Measurements from ENCODE around the gene SWT1.

Gene SWT1

DNA sequence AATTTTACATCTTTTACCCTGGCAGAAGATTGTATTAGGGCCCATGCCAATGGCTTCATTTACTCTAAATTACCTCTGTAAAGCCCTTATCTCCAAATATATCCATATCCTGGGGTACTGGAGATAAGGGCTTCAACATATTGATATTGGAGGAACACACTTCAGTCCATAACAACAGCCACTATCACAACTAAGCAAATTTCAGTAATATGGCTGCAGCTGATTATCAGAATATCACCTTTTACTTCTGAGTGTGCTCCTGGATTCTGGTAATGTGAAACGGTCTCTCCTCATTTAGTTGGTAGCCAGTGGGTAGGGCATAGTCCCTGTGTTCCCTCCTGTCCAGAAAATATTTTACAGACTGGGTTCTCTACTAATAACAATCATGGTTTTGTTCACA is 106.8 kb downstream of the SWT1 start:
- H3K27me3 ChIP-seq (ENCODE audit: low read depth) = no peaks in the 10 kb centered on the region
- H3K36me3 ChIP-seq (replicated peaks) = no peaks in the 10 kb centered on the region
- H3K9me3 ChIP-seq = no peaks in the 10 kb centered on the region
- no peak overlapping the region for H3K4me3 ChIP-seq
- peaks cover 3% of the 10 kb centered on the region; the same call in 1 of the 2 replicates for H3K4me1 ChIP-seq
- DNase-seq (ENCODE audit: low spot score in 2 of 2) = no peak
- in situ Hi-C loops (cut with MboI; ENCODE audit: low sequenced_read_pairs) = no loop called here

DNA sequence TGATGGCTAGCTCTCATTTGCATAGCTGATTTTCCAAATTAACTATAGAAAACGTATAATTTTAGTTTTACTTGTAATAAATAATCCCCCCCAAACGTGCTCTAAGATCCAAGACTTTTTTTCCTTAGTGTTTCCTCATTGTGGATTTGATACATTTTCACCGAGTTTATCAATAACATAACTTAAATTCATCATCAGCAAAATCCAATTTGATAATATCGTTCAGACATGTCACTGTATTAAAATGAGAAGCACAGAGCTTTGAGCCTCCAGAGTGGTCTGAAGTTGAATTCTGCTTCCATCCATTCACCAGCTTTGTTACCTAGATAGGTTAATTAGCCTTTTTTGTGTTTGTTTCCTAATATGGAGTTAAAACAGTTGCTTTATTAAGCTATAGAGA is 108.3 kb downstream of the SWT1 start:
- in situ Hi-C loops (cut with MboI; ENCODE audit: low sequenced_read_pairs) = no loop called here
- Histone ChIP-seq H3K4me3 (no peak overlapping the region), H3K4me1 (peaks cover 3% of the 10 kb centered on the region; the same call in 1 of the 2 replicates), H3K27me3 (ENCODE audit: low read depth) (no peaks in the 10 kb centered on the region), H3K9me3 (no peaks in the 10 kb centered on the region), H3K36me3 (replicated peaks) (no peaks in the 10 kb centered on the region)
- no peak for DNase-seq (ENCODE audit: low spot score in 2 of 2)

DNA sequence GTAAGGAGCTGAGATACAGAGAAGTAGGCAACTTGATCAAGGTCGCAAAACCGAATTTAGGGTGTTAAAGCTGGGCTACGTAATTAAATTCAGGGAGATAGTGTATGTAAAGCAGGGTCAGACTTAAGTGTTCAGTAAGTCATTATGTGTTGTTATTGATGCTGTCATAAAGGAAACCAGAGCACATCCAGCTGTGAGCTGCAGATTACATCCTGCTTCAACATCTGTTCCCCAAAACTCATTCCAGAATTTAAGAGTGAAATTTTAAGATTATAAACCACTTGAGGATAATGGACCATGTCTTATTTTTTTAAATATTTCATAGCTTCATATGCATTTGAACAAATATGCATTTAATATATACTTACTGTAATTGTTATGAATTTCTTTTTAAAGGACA is 110.3 kb downstream of the SWT1 start:
- Histone ChIP-seq H3K9me3 (no peaks in the 10 kb centered on the region), H3K27me3 (ENCODE audit: low read depth) (no peaks in the 10 kb centered on the region), H3K4me1 (peaks cover 3% of the 10 kb centered on the region; the same call in 1 of the 2 replicates), H3K4me3 (no peak overlapping the region), H3K36me3 (replicated peaks) (no peaks in the 10 kb centered on the region)
- DNase-seq (ENCODE audit: low spot score in 2 of 2) = no peak
- in situ Hi-C loops (cut with MboI; ENCODE audit: low sequenced_read_pairs) = no loop called here

DNA sequence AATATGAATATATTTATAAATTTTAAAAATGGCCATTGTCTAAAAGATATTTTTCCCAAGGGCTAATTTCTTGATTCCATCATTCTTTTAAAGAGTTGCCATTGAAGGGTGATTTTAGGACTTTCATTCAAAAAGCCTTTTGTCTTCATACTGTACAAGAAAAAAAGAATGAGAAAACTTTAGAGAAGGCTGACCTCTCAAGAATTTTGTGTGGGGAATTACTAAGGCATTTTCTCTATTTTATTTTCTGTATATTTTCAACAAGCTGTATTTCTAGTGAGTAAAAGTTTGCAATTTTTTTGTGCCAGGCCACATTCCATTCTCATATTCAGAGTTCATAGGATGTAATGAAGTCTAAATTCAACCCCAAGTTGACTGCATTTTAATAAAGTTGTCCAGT is 110.7 kb downstream of the SWT1 start:
- Histone ChIP-seq H3K9me3 (no peaks in the 10 kb centered on the region), H3K4me1 (peaks cover 3% of the 10 kb centered on the region; the same call in 1 of the 2 replicates), H3K36me3 (replicated peaks) (no peaks in the 10 kb centered on the region), H3K4me3 (no peak overlapping the region), H3K27me3 (ENCODE audit: low read depth) (no peaks in the 10 kb centered on the region)
- DNase-seq (ENCODE audit: low spot score in 2 of 2) = no peak
- in situ Hi-C loops (cut with MboI; ENCODE audit: low sequenced_read_pairs) = no loop called here

DNA sequence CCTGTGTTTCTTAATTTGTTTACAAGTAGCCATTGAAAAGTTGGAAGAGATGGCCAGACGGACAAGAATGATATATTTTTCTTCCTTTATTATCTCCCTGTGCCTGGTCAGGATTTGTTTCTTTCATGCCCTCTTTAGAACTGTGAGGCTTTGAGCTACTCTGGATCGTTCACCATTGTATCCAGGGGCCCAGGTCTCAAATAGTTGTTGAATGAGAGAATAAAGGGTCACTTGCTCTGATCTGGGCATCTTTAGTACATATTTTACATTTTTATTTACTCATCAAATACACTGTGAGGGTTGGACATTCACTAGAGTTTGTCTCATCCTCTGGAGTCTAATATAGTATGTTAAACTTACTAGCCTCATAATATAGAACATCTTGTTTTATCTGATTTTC is 111.4 kb downstream of the SWT1 start:
- Histone ChIP-seq H3K4me1 (peaks cover 3% of the 10 kb centered on the region; the same call in 1 of the 2 replicates), H3K27me3 (ENCODE audit: low read depth) (no peaks in the 10 kb centered on the region), H3K36me3 (replicated peaks) (no peaks in the 10 kb centered on the region), H3K4me3 (no peak overlapping the region), H3K9me3 (no peaks in the 10 kb centered on the region)
- in situ Hi-C loops (cut with MboI; ENCODE audit: low sequenced_read_pairs) = no loop called here
- no peak for DNase-seq (ENCODE audit: low spot score in 2 of 2)

DNA sequence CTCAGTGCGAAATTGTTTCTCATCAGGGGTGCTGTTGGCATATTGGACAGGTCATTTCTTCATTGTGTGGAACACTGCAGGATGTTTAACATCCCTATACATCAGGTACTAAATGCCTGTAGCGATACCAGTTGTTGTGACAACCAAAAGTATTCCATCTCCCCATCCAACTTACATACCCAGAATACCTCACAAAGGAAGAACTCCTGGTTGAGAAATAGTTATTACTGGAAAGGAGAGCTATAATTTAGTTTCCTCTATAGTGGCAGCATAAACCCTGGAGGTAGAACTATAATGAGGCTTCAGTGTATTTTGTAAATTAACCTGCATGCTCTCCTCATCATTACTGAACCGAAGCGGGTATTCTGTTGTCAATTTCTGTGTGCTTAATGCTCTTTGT is 115.0 kb downstream of the SWT1 start:
- in situ Hi-C loops (cut with MboI; ENCODE audit: low sequenced_read_pairs) = no loop called here
- DNase-seq (ENCODE audit: low spot score in 2 of 2) = no peak
- H3K36me3 ChIP-seq (replicated peaks) = no peaks in the 10 kb centered on the region
- H3K27me3 ChIP-seq (ENCODE audit: low read depth) = no peaks in the 10 kb centered on the region
- no peak overlapping the region for H3K4me3 ChIP-seq
- H3K4me1 ChIP-seq = no peaks in the 10 kb centered on the region
- no peaks in the 10 kb centered on the region for H3K9me3 ChIP-seq

DNA sequence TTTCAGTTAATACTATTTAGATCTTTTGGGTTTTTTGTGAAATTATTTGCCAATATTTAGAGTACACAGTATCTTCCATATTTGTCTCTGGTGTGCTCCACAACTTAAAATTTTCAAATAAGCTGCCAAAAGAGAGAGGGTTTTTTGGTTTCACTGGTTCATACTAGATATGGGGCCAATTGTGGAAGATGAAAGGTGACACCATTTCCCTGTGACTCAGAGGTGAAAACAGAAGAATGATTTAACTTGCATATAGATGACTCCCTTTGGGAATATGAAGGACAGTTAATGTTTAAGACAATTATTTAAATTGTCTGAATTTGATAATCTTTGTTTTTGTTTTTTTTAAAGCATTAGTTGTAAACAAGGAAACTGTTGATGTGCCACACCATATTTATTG is 122.6 kb downstream of the SWT1 start:
- DNase-seq (ENCODE audit: low spot score in 2 of 2) = no peak
- H3K27me3 ChIP-seq (ENCODE audit: low read depth) = no peaks in the 10 kb centered on the region
- H3K9me3 ChIP-seq = no peaks in the 10 kb centered on the region
- H3K4me3 ChIP-seq = no peak overlapping the region
- no peaks in the 10 kb centered on the region for H3K4me1 ChIP-seq
- no peaks in the 10 kb centered on the region for H3K36me3 ChIP-seq (replicated peaks)
- in situ Hi-C loops (cut with MboI; ENCODE audit: low sequenced_read_pairs) = no loop called here

DNA sequence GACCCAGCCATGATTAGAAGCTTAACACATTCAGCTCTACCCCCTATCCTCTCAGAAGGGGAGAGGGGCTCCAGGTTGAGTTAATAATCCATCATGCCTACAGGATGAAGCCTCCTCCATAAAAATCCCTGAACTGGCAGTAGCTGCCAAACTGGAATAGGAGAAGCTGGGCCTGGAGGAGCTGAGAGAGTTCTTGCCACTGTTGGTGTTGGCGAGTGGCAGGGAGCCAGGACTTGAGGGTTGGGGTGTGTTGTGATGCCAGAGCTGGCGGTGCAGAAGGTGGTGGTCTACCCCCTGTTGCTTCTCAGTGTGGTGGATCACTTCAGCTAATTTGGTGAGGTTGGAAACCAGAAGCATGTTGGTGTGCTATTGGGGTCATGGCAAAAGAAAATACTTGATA is 123.6 kb downstream of the SWT1 start:
- no peaks in the 10 kb centered on the region for H3K27me3 ChIP-seq (ENCODE audit: low read depth)
- in situ Hi-C loops (cut with MboI; ENCODE audit: low sequenced_read_pairs) = no loop called here
- no peaks in the 10 kb centered on the region for H3K4me1 ChIP-seq
- H3K36me3 ChIP-seq (replicated peaks) = no peaks in the 10 kb centered on the region
- H3K9me3 ChIP-seq = no peaks in the 10 kb centered on the region
- DNase-seq (ENCODE audit: low spot score in 2 of 2) = no peak
- no peak overlapping the region for H3K4me3 ChIP-seq

DNA sequence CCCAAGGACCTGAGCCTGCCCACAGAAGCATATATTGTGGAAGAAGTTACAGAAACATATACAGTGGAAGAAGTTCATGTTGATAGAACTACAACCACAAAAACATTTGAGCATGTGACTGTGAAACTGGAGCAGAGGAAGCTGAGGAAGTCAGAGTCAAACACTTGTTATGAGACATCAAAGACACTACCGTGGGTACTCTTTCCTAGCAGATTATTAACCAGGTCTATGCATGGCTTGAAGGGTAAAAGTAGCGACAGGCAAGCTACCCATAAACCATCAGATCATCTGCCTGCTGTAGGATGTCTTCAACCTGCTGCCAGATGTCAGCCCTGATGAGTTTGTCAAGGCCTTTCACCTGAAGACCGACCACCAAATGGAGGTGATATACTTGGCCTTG is 124.3 kb downstream of the SWT1 start:
- H3K36me3 ChIP-seq (replicated peaks) = no peaks in the 10 kb centered on the region
- H3K4me3 ChIP-seq = no peak overlapping the region
- no peaks in the 10 kb centered on the region for H3K9me3 ChIP-seq
- no peak for DNase-seq (ENCODE audit: low spot score in 2 of 2)
- in situ Hi-C loops (cut with MboI; ENCODE audit: low sequenced_read_pairs) = no loop called here
- H3K27me3 ChIP-seq (ENCODE audit: low read depth) = no peaks in the 10 kb centered on the region
- H3K4me1 ChIP-seq = no peaks in the 10 kb centered on the region

DNA sequence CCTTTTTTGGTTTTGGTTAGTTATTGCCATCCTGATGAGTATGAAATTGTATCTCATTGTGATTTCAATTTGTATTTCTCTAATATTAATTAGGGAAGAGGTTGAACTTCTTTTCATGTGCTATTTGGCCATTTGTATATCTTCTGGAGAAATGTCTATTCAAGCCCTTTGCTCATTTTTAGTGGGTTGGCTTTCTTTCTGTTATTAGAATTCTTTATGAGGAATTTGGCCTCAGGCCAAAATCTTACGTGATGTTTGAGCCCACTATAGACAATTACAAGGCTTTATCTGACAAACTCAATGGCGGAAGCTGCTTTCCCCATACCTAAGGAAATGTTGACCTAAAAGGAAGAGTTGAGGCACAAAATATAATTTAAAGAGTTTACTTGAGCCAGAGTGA is 127.1 kb downstream of the SWT1 start:
- Histone ChIP-seq H3K4me1 (no peaks in the 10 kb centered on the region), H3K4me3 (no peak overlapping the region), H3K9me3 (no peaks in the 10 kb centered on the region; the same call in 1 of the 2 replicates), H3K36me3 (replicated peaks) (no peaks in the 10 kb centered on the region; the same call in 1 of the 2 replicates), H3K27me3 (ENCODE audit: low read depth) (no peaks in the 10 kb centered on the region)
- in situ Hi-C loops (cut with MboI; ENCODE audit: low sequenced_read_pairs) = no loop called here
- DNase-seq (ENCODE audit: low spot score in 2 of 2) = no peak

DNA sequence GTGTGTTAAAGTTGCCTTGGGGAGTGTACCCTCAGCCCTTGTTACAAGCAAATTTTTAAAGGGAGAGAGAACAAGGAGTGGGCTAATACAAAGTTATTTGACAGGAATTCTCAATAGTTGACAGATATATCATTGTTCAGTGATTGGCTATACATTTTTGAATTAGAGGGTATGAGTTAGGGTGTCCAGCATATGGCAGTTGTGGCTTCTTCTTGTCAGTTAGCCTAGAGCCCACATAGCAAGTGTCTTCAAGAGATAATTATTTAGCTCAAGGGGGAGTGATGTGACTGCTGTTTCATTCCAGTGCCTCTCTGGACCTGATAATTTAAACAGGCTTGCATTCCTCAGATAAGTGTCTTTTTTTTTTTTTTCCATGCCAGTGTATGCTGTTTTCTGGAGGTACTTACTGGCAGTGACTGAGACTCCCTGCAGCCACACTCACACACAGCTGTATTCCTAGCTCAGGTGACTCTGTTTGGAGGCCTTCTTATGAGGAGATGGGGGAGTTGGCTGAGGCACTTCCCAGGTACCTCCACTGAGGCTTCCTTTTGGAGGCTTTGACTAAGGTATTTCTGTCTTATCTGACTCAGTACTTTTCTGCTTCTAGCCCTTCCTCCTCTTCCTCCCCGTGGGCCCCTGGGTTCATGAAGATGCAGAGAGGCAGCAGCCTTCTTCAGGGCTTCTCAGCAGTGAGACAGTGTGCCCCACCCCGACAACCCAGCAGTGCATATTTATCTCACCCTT is 127.7 kb downstream of the SWT1 start:
- in situ Hi-C loops (cut with MboI; ENCODE audit: low sequenced_read_pairs) = no loop called here

DNA sequence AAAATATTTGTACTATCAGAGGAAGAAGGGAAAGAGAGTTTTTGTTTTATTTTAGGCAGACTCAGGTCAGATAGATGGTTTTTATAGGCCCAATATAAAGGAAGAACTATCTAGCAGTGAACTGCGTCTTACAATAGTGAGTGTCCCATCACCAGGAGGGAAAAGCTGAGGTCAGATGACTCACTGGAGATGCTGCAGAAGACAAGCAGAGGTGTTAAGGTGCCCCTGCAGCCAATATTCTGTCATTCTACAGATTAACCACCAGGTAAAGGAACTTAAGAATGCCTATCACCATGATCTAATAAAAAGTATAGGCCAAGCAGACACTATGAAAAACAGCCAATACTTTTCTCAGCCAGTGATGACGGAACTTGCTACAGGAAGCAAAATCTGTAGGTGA is 130.5 kb downstream of the SWT1 start:
- DNase-seq (ENCODE audit: low spot score in 2 of 2) = no peak
- in situ Hi-C loops (cut with MboI; ENCODE audit: low sequenced_read_pairs) = no loop called here

More for the DNA sequence above, 127.7 kb downstream of the SWT1 start:
- DNase-seq (ENCODE audit: low spot score in 2 of 2) = no peak
- H3K36me3 ChIP-seq (replicated peaks) = no peaks in the 10 kb centered on the region; the same call in 1 of the 2 replicates
- no peaks in the 10 kb centered on the region for H3K4me1 ChIP-seq
- no peaks in the 10 kb centered on the region; the same call in 1 of the 2 replicates for H3K9me3 ChIP-seq
- H3K27me3 ChIP-seq (ENCODE audit: low read depth) = no peaks in the 10 kb centered on the region
- H3K4me3 ChIP-seq = no peak overlapping the region

DNA sequence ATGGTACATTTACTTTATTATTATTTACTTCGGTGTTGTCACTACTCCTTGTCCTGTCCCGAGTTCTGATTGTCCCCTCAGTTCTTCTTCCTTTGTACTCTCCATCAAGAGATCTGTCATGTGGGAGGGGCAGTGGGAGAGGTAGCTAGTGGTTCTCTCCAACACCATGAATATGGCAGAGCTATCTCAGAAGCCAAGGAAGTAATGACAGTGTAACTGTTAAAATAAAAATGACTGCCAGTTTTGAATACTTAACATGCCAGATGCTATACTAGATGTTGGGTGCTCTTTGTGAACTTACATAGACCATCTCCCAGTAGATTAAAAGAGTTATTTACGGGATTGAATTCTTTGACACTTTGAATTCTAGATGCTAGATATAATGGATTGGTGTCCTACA is 131.5 kb downstream of the SWT1 start:
- Histone ChIP-seq H3K27me3 (ENCODE audit: low read depth) (no peaks in the 10 kb centered on the region), H3K36me3 (replicated peaks) (no peaks in the 10 kb centered on the region; the same call in 1 of the 2 replicates), H3K9me3 (no peaks in the 10 kb centered on the region; the same call in 1 of the 2 replicates), H3K4me3 (no peak overlapping the region), H3K4me1 (no peaks in the 10 kb centered on the region)
- in situ Hi-C loops (cut with MboI; ENCODE audit: low sequenced_read_pairs) = no loop called here
- DNase-seq (ENCODE audit: low spot score in 2 of 2) = no peak

More for the DNA sequence above, 130.5 kb downstream of the SWT1 start:
- no peaks in the 10 kb centered on the region; the same call in 1 of the 2 replicates for H3K9me3 ChIP-seq
- H3K27me3 ChIP-seq (ENCODE audit: low read depth) = no peaks in the 10 kb centered on the region
- no peak overlapping the region for H3K4me3 ChIP-seq
- H3K4me1 ChIP-seq = no peaks in the 10 kb centered on the region
- H3K36me3 ChIP-seq (replicated peaks) = no peaks in the 10 kb centered on the region; the same call in 1 of the 2 replicates

DNA sequence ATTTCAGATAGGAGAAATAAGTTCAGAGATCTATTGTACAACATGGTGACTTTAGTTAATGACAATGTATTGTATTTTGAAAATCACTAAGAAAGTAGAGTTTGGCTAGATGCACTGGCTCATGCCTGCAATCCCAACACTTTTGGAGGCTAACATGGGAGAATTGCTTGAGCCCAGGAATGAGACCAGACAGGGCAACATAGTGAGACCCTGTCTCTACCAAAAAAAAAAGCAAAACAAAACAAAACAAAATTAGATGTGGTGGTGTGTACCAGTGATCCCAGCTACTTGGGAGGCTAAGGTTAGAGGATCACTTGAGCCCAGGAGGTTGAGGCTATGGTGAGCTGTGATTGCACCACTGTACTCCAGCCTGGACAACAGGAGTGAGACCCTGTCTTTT is 132.9 kb downstream of the SWT1 start:
- no peaks in the 10 kb centered on the region; the same call in 1 of the 2 replicates for H3K9me3 ChIP-seq
- DNase-seq (ENCODE audit: low spot score in 2 of 2) = no peak
- no peaks in the 10 kb centered on the region; the same call in 1 of the 2 replicates for H3K36me3 ChIP-seq (replicated peaks)
- H3K4me3 ChIP-seq = no peak overlapping the region
- H3K4me1 ChIP-seq = no peaks in the 10 kb centered on the region
- in situ Hi-C loops (cut with MboI; ENCODE audit: low sequenced_read_pairs) = no loop called here
- no peaks in the 10 kb centered on the region for H3K27me3 ChIP-seq (ENCODE audit: low read depth)

Measured in HAP-1 (cell line).